ENCODE results near the gene DDX6. TPM values are rescaled to one million over a fixed set of nuclear protein-coding genes. Genes with fewer than 3 reads are reported as not detected.

DDX6 gene
- total RNA-seq, 3 donors from 2014 or later (not counting 1 experiment from before 2014, with no cell fraction given): 350 to 369 (median 364) TPM

- no peaks in the 10 kb centered on the region for H3K9me3 ChIP-seq (ENCODE audit: control insufficient read depth, insufficient read depth, low read length)
- intact Hi-C loops (cut with micrococcal nuclease): no loop called here
- no peak overlapping the region for H3K27ac ChIP-seq (ENCODE audit: low read length)
- peaks cover 12 to 21% of the 10 kb centered on the region in 2 donors for H3K4me1 Mint-ChIP-seq
- WGBS (ENCODE audit: insufficient coverage): 96% methylated on average over 6 of the region's 6 CpGs
- H3K36me3 ChIP-seq (ENCODE audit: control insufficient read depth, insufficient read depth, low read length): no peaks in the 10 kb centered on the region
- H3K4me1 ChIP-seq (ENCODE audit: control insufficient read depth, insufficient read depth, low read length): peaks cover 28% of the 10 kb centered on the region
- ATAC-seq: no peak
- DNase-seq: no peak
- H3K27me3 Mint-ChIP-seq (ENCODE audit: low read depth in 2 of 2): peaks cover 0 to 2% of the 10 kb centered on the region in 2 donors
- no peak overlapping the region for H3K27ac Mint-ChIP-seq
- TF ChIP-seq, protein P1, sequence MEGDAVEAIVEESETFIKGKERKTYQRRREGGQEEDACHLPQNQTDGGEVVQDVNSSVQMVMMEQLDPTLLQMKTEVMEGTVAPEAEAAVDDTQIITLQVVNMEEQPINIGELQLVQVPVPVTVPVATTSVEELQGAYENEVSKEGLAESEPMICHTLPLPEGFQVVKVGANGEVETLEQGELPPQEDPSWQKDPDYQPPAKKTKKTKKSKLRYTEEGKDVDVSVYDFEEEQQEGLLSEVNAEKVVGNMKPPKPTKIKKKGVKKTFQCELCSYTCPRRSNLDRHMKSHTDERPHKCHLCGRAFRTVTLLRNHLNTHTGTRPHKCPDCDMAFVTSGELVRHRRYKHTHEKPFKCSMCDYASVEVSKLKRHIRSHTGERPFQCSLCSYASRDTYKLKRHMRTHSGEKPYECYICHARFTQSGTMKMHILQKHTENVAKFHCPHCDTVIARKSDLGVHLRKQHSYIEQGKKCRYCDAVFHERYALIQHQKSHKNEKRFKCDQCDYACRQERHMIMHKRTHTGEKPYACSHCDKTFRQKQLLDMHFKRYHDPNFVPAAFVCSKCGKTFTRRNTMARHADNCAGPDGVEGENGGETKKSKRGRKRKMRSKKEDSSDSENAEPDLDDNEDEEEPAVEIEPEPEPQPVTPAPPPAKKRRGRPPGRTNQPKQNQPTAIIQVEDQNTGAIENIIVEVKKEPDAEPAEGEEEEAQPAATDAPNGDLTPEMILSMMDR (IDR thresholded peaks at IDR 0.05): no peak
- H3K4me3 ChIP-seq (ENCODE audit: low read length): no peak overlapping the region
- no peak overlapping the region for H3K4me3 Mint-ChIP-seq
- no peaks in the 10 kb centered on the region for H3K9me3 Mint-ChIP-seq
- H3K27me3 ChIP-seq (ENCODE audit: control insufficient read depth, insufficient read depth, low read length): no peaks in the 10 kb centered on the region
- H3K36me3 Mint-ChIP-seq: no peaks in the 10 kb centered on the region
Observed at GRCh38 chr11:118708296-118708695, 82.7 kb downstream of the DDX6 start.

GRCh38 chr11:118706546-118706825 lies 84.5 kb downstream of the DDX6 start:
- Histone ChIP-seq H3K27me3 (ENCODE audit: control insufficient read depth, insufficient read depth, low read length) (no peaks in the 10 kb centered on the region), H3K4me3 (ENCODE audit: low read length) (no peak overlapping the region), H3K27ac (ENCODE audit: low read length) (no peak overlapping the region), H3K36me3 (ENCODE audit: control insufficient read depth, insufficient read depth, low read length) (no peaks in the 10 kb centered on the region), H3K4me1 (ENCODE audit: control insufficient read depth, insufficient read depth, low read length) (peaks cover 28% of the 10 kb centered on the region), H3K9me3 (ENCODE audit: control insufficient read depth, insufficient read depth, low read length) (no peaks in the 10 kb centered on the region)
- no peak for DNase-seq
- Mint-ChIP-seq H3K27ac (no peak overlapping the region), H3K9me3 (no peaks in the 10 kb centered on the region), H3K4me3 (no peak overlapping the region), H3K36me3 (no peaks in the 10 kb centered on the region), H3K27me3 (ENCODE audit: low read depth in 2 of 2) (peaks cover 0 to 2% of the 10 kb centered on the region in 2 donors), H3K4me1 (peaks cover 12 to 21% of the 10 kb centered on the region in 2 donors)
- 96% methylated on average over 7 of the region's 7 CpGs for WGBS (ENCODE audit: insufficient coverage)
- intact Hi-C loops (cut with micrococcal nuclease): no loop called here
- TF ChIP-seq, protein P1 (IDR thresholded peaks at IDR 0.05): no peak
- no peak for ATAC-seq

DNA sequence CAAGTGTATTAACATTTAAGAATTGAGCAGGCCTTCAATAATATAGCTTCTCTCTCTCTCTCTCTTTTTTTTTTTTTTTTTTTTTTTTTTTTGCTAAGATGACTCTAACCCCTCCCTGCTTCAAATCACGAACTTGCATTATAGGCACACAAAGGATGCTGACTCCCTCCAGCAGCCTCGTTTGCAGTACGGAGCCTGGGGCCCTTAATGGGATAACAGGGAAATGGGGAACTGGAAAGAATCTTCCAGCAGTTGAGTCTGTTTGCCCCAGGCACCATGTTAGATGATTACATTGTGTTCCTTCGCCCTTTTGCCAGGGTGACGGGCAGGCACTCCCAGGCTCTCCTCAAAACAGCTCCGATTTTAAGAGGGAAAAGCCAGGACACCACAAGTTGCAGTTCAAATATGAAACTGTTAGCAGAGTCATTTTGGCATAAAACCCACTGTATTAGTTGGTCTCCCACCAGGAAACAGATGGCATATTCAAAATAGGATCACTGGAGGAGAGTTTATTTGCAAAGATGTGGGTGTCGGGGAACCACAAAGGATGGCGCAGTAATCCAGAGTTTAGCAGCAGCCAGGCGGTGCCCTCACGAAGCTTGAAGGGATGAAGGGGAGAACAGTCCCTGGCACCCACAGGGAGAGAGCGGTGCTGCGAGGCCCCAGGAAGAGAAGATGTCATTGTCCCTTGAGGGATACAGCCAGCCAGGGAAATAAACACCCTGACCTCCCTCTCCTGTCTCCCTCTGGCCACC lies 85.0 kb downstream of the DDX6 start:
- Mint-ChIP-seq H3K27me3 (ENCODE audit: low read depth in 2 of 2) (peaks cover 0 to 2% of the 10 kb centered on the region in 2 donors), H3K9me3 (no peaks in the 10 kb centered on the region), H3K4me1 (peaks cover 12 to 21% of the 10 kb centered on the region in 2 donors), H3K36me3 (no peaks in the 10 kb centered on the region), H3K4me3 (peak overlapping the region; percentile 25), H3K27ac (peak overlapping the region; percentile 64 to 86)
- peaks cover 28% of the 10 kb centered on the region for H3K4me1 ChIP-seq (ENCODE audit: control insufficient read depth, insufficient read depth, low read length)
- intact Hi-C loops (cut with micrococcal nuclease): loop anchor here (2.0 kb wide), 1 partner anchor 17 kb away; no protein-coding TSS in a partner anchor
- no peaks in the 10 kb centered on the region for H3K9me3 ChIP-seq (ENCODE audit: control insufficient read depth, insufficient read depth, low read length)
- no peak overlapping the region for H3K27ac ChIP-seq (ENCODE audit: low read length)
- TF ChIP-seq, protein P1 (IDR thresholded peaks at IDR 0.05): no peak
- H3K27me3 ChIP-seq (ENCODE audit: control insufficient read depth, insufficient read depth, low read length): no peaks in the 10 kb centered on the region
- DNase-seq (peak in 1 of 2 donors; percentile 35), ATAC-seq (no peak)
- no peak overlapping the region for H3K4me3 ChIP-seq (ENCODE audit: low read length)
- H3K36me3 ChIP-seq (ENCODE audit: control insufficient read depth, insufficient read depth, low read length): no peaks in the 10 kb centered on the region
- 60% methylated on average over 12 of the region's 12 CpGs for WGBS (ENCODE audit: insufficient coverage)
